Lower leg skin (tissue), 3 donors: ENCODE data around the gene CHMP1A.

Experiments used
- CTCF ChIP-seq, 3 donors: fragments of 450-650 bp; IDR thresholded peaks; one replicate each; pipeline ENCODE4 v1.5.1; 2016; ENCODE audit warnings: antibody characterized with exemption in 3 of 3, mild to moderate bottlenecking in 3 of 3, moderate library complexity in 2 of 3
- POLR2A ChIP-seq, 2 donors: fragments of 450-650 bp; IDR thresholded peaks; one replicate each; pipeline ENCODE4 v1.6.1; 2016 to 2017; ENCODE audit warnings: antibody characterized with exemption in 2 of 2, mild to moderate bottlenecking in 1 of 2, moderate library complexity in 1 of 2

- TF ChIP-seq CTCF (IDR thresholded peaks at IDR 0.05) (no peak), POLR2A (IDR thresholded peaks at IDR 0.05) (no peak)
These were observed 14.9 kb upstream of the CHMP1A start for GRCh38 chr16:89672177-89672941.
